NOMO-1 treated with DMSO at 0.1 percent for 48 hours (cell line): ENCODE data around the gene KRT28.
A peak's percentile ranks its signal among the peaks of the same experiment; 100 is the strongest.
"Not testable (repeated sequence)": the region's sequence is repeated elsewhere in the genome, so short reads cannot be mapped to it uniquely, and the experiment has no call there.

Experiments used
- DNase-seq: peaks from one replicate; lab custom pipeline; 2025; ENCODE audit not compliant: unreplicated experiment; lab: John Stamatoyannopoulos, UW

The KRT28 gene

GRCh38 chr17:40782450-40782849 is 17.3 kb downstream of the KRT28 start, which contains the start of gene KRT27:
Gene KRT27 (minus strand): TSS chr17:40782550. CDS start chr17:40782493, 57 bp downstream.
- DNase-seq, result no peak

DNA sequence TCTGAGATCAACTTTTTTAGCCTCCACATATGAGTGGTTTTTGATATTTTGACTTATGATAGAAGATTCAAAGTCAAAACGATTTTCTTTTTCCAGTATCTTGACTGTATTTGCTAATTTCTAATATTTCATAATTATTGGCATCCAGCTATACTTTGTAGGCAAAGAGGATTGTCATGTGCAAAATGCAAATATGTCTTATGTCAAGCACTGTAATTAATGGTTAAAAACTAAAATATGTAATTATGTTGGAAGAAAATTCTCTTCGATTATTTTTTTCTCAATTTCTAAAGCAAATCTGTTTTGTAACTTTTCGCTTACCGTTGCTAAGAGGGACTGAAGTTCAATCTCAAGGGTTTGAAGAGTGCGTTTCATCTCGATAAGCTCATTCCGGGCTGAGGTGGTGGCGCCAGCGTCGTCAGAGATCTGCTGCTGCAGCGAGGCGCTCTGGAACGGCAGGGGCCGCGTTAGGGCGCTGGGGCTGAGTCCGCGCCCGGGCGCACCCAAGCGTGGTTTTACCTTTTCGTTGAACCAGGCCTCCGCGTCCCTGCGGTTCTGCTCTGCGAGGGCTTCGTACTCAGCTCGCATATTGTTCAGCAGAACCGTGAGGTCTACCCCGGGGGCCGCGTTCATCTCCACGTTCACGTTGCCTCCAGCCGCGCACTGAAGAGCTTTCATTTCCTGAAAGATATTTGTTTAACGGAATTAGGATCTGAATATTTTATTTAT is 20.4 kb downstream of the KRT28 start:
- DNase-seq, result no peak

DNA sequence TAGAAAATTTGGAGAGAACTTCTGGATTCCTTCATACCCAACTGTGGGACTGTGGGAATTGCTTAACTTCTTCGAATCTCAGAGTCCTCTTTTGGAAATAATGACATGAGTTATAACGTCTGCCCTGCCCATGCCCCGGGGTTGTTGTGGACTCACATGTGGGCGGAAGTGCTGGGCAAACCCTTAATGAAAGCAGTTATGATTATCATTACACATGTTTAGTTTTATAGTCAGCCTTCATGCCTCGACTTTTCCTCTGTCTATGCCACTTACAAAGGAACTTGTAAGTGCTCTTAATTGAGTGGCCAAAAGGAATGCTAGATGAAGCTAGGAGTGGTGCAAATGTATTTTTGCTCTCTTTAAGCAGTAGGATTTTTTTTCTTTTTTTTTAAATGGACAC is 21.3 kb downstream of the KRT28 start:
- DNase-seq, result peak; percentile 29

DNA sequence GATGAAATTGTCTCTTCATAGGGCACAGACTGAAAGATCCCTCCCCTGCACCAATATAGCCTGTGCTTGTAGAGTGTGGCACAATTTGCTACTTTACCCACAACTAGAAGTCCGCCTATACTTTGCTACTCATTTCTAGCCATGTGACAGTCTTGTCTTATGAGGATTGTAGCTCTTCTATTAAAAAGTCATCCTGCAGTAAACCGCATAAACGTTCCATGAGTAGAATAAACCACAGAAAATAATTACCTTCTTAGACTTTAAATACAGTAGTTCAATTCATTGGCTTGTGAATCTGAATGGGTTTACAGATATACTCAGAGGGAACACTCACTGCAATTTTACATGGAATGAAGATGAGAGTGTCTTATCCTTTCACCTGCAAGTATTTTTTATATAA is 21.8 kb downstream of the KRT28 start:
- peak; percentile 40 for DNase-seq

- DNase-seq, result no peak
These were observed 22.3 kb downstream of the KRT28 start for GRCh38 chr17:40777459-40777858.

GRCh38 chr17:40775945-40776344 is 23.8 kb downstream of the KRT28 start:
- DNase-seq, result no peak

DNA sequence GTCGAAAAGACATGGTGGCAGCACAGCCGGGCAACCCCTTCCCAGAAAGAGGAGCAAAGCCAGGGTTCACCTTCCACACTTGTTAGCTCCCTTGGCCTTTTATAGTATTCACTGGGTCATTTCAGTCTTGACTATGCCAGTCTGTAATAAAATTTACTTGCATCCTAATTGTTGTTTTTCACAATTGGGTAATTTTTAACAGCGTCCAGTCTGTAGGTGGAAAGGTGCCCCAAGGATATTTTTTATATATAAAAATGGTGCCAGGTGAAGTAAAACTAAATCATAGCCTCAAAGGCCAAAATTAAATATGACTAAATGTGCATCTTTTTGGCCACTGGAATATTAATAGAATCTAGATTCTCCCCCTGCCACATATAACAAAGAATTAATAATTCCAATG is 27.7 kb downstream of the KRT28 start, which contains the start of gene KRT26:
Gene KRT26 (minus strand): TSS at position 101 of the 400 bp plus-strand sequence. CDS start 88 bp downstream, at position 13.
- DNase-seq, result no peak

GRCh38 chr17:40765657-40766056 is 34.1 kb downstream of the KRT28 start:
- DNase-seq, result no peak

GRCh38 chr17:40763752-40764151 is 36.0 kb downstream of the KRT28 start:
- DNase-seq, result no peak

GRCh38 chr17:40760105-40761016 is 39.4 kb downstream of the KRT28 start:
- no peak for DNase-seq

DNA sequence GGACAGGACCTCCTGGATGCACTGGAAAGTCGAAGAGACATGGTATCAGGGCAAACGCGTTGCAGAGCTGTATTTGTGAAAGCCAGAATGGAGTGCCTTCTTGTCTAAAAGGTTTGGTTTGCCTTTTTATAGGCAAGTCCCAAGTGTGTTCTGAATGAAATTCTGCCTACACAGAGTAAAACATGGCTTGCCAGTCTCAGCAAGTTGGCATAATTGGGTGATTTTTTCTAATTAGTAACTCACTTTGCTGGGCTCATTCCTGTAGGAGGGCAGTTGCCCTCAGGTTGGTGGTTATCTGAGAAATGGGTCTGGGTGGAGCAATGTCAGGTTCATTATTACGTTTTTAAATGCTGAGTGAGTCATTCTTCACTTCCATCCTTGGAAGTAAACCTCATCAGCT is 44.5 kb downstream of the KRT28 start, which contains the start of gene KRT25:
Gene KRT25 (minus strand): TSS at position 101 of the 400 bp plus-strand sequence. CDS start 60 bp downstream, at position 41.
- no peak for DNase-seq

- DNase-seq, result no peak
These were observed 46.0 kb downstream of the KRT28 start for GRCh38 chr17:40753804-40754203.

DNA sequence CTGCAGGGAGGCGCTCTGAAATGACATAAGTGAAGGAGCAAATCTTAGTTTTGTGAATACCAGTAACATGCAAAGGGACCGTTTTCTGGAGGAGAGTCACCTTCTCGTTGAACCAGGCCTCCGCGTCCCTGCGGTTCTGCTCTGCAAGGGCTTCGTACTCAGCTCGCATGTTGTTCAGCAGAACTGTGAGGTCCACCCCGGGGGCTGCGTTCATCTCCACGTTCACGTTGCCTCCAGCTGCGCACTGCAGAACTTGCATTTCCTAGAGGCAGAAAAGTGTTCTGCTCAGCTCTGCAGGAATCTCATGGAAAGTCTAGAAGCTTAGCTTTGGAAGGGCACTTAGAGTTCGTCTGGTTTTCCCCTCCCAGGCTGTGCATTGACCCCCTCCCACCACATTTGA is 48.7 kb downstream of the KRT28 start:
- no peak for DNase-seq

GRCh38 chr17:40750391-40750790 is 49.4 kb downstream of the KRT28 start:
- DNase-seq, result no peak

DNA sequence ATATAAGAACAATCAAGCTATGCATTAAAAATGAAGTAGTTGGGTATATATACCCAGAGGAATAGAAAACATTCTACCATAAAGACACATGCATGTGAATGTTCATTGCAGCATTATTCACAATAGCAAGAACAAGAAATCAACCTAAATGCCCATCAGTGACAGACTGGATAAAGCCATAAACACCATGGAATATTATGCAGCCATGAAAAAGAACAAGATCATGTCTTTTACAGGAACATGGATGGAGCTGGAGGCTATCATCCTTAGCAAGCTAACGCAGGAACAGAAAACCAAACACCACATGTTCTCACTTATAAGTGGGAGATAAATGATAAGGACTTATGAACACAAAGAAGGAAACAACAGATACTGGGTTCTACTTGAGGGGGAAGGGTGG is 51.1 kb downstream of the KRT28 start:
- not testable (repeated sequence) for DNase-seq
